SW480 (cell line): ENCODE measurements around the gene NTPCR.
"Not testable (repeated sequence)": the region's sequence is repeated elsewhere in the genome, so short reads cannot be mapped to it uniquely, and the experiment has no call there.

Experiments used
- DNase-seq: peaks from one replicate; pipeline ENCODE4 v3.0.0-alpha.2; 2016; ENCODE audit warnings: low spot score

NTPCR gene

GRCh38 chr1:232984577-232985425 lies 34.4 kb downstream of the NTPCR start:
- DNase-seq: no peak

DNA sequence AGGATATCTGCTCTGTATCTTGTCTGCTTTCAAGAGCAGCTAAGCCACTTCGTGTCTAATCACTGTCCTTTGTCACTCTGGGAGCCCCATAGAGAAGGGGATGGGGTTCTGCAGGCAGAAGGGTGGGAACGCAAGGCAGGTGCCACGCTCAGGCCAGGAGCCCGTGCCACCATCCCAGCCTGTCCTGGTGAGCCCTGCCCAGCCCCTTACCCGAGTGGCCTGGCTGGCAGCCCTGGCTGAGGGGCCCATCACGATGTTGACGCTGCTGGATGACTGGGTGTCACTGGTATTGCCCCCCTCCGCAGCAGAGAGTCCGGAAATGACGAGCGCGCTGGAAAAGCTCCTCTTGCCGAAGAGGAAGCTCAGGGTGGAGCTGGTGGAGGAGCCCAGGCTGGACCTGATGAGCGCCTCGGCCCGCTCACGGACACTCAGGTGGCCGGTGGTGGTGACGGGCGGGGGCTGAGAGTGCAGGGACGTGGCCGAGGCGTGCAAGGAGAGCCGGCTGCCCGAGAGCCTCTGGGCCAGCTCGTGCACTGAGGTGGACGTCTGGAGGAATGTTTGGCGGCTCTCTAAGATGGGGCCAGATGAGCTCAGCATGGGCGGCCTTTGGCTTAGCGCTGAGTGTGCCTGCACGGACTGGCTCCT lies 35.6 kb downstream of the NTPCR start:
- DNase-seq: no peak

GRCh38 chr1:232986527-232986922 lies 36.1 kb downstream of the NTPCR start:
- no peak for DNase-seq

DNA sequence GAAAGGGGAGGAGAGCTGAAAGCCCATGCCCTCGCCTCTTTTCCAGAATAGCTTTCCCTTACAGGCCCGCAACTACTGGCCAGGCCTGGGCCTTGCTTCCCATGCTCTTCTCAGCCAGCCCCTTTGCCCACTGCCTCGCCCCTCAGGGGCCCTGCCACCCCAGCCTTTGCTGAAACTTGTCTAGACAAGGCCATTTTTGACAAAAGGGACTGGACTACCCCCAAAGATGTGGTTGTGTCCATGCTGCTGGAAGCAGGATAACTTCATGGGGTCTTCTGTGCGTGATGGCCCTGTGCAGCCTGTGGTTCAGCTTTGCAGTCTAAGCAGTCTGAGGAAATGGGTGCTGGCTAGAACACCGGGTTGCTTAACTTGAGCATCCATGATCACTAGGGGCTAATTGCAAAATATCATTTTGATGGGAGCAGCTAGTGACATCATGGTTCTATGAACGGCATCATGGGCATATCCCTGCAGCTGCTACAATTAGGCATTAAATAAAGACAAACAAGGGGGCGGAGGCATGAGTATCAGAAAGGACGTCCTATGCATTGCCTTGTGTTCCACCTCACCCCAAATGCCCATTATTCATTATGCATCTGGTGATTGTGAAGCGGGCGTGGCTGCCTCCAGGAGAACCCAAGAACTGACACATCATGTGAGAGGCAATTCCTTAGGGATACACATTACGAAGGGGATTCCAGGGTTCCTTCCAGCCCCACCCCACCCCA lies 36.8 kb downstream of the NTPCR start:
- no peak for DNase-seq

DNA sequence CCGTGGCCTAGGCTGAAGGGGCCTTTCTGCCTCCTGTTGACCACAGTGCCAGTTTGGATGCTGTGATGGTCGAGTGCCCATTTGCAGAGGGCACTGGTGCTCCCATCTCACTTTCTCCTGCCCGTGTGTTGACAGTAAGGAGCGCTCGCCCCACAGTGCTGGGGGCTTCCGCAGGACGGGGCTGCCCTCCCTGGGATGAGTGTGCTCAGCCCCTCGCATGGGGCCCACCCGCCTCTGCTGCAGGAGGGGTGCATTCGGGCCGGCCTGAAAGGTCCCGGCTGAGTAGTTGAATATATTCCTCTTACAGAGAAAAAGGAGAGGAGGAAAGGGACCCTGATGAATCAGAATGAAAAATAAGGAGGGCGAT lies 37.3 kb downstream of the NTPCR start:
- no peak for DNase-seq

- peak; percentile 31 for DNase-seq
Observed at GRCh38 chr1:232988572-232989040, 38.2 kb downstream of the NTPCR start.

GRCh38 chr1:232990176-232991128 lies 40.0 kb downstream of the NTPCR start:
- no peak for DNase-seq

GRCh38 chr1:232991238-232991637 lies 40.8 kb downstream of the NTPCR start:
- DNase-seq: no peak

DNA sequence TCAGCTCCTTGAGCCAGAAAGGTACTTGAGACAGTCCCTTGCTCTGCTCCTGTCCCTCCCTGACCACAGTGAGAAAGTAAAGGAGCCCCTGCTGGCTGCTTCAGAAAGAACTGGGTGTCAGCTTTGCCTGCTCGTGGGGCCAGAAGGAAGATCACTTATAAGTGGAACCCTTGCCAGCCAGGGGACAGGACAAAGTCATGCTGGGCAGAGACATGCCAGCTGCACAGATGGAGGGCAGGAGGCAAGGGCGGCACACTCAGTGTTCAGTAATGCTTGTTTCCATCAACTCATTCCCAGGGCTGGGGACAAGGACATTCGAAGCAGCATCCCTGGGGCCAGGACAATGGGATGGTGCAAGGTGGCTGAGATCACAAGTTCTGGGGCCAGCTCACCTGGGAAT lies 41.8 kb downstream of the NTPCR start:
- no peak for DNase-seq

DNA sequence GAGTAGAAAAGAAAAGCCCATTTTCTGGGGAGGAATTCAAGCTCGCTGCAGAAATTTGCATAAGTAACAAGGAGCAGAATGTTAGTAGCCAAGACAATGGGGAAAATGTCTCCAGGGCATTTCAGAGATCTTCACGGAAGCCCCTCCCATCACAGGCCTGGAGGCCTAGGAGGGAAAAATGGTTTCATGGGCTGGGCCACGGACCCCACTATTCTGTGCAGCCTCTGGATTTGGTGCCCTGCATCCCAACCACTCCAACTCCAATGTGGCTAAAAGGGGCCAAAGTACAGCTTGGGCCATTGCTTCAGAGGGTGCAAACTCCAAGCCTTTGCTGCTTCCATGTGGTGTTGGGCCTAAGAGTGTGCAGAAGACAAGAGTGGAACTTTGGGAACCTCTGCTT lies 43.1 kb downstream of the NTPCR start:
- no peak for DNase-seq

DNA sequence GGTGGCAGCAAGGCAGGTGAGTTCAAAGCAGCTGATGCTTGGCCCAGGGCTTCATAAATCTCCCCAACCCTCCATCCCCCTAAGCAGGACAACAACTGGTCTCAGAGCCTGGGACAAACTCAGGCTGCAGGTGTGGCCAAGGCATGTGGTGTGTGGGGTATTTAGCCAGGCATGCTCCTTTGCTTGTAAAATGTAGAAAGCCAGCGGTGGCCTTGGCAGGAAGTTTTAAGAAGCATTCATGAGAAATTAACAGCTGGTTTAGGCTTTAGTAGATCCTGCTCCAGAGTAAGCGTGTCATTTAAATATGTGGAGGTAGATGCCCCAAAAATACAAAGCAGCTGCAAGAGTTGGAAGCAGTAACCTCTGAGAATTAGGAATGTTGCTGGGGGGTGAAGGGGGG lies 44.8 kb downstream of the NTPCR start:
- no peak for DNase-seq

DNA sequence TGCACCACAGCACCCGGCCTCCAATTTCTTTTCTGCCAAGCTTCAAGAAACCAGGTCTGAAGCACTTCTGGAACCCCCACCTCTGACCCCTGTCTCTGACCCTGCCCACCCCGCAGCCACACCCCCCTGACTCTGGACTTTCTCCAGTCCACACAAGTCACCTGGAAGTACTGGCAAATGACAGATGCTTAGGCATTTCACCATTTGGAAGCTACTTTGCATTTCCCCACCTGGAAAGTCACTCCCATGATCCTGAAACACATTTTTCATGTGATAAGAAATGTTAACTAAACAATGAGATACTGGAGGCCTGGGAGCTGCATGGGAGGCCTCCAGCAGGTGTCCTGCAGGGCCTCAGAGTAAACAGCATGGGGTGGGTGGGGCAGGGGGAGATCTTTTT lies 45.7 kb downstream of the NTPCR start:
- no peak for DNase-seq

GRCh38 chr1:232998138-232998537 lies 47.7 kb downstream of the NTPCR start:
- DNase-seq: no peak

DNA sequence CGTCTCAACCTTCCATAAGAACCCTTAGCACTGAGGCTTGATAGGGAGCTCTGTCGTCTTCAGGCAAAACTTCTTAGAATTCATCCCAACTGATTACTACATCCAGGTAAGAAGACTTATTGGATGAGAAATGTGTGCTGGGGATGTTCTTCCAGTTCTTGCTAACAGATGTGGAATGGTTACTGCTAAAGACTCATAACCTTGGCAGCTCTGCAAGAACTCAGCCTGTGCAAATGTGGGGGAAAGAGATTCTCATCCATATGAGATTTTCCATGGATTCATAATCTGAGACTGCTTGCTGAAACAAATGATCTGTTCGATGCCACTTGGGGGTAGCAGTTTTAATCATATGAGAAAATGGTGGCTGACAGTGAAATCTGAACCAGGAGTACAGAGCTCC lies 48.2 kb downstream of the NTPCR start:
- no peak for DNase-seq

DNA sequence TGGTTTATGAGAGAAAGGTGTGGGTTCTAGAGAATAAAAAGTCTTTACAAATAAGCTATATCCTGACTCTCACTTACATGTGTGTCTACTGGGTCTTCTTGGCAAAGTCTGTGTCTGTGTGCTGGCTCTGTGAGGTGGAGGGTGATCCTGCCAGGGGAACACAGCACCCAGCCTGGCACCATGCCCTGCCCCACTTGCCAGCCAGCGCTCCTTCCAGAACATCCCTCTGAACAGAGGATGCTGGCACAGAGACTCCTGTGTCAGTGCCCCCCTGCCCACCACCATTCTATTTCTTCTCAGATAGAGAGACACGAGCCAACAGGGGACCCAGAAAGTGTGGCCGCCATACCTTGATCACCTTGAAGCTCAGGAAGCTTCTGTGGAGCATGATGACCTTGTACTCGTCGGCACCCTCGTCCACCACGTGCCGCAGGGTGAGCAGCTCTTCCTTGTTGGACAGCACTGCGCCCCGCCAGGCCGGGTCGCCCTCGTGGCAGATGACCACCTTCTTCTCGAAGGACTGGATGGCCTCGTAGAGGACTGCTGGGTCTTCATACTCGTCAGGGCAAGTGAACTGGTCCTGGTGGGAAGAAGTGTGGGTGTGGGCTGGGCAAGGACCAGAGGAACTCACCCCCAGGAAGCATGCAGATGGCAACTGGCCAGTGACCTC lies 49.7 kb downstream of the NTPCR start:
- DNase-seq: no peak

DNA sequence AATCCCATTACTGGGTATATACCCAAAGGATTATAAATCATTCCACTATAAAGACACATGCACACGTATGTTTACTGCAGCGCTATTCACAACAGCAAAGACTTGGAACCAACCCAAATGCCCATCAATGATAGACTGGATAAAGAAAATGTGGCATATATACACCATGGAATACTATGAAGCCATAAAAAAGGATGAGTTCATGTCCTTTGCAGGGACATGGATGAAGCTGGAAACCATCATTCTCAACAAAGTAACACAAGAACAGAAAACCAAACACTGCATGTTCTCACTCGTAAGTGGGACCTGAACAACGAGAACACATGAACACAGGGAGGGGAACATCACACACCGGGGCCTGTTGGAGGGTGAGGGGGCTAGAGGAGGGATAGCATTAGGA lies 53.2 kb downstream of the NTPCR start:
- not testable (repeated sequence) for DNase-seq

DNA sequence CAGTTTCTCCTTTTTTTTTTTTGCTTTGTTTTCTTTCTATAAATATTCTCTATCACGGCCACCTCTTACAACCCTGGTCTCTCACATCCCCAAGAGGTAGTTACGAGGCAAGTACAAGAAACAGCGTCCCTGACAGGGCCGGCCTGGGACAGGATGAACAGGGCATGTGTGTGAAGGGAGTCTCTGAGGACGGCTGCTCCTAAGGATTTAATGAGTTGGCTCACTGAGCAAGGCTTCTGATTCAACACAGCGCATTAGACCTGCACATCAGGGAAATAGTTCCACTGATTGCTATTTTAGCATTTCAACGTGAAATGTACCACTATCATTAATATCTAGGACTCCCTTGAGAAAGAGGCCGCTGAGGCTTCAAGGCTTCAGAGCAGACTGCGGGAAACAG lies 54.0 kb downstream of the NTPCR start:
- DNase-seq: no peak

DNA sequence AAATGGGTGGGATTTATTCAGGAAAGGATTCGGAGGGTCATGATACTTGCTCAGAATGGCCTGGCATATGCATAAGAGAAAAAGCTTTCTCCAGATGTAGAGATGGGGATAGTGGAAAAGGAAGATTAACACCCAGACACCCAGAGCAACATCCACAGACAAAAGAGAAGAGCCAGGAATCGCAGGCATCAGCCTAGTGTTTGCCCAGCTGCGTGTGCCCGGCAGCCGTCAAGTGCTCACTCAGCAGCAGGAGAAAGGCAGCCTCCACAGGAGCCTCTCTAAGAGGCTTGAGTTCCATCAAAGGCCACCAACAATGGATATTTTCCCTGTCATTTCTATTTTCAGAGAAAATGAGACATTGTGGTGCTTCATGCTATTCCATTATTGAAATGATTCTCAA lies 54.7 kb downstream of the NTPCR start:
- no peak for DNase-seq

- no peak for DNase-seq
Observed at GRCh38 chr1:233005703-233006102, 55.3 kb downstream of the NTPCR start.

GRCh38 chr1:233006108-233006507 lies 55.7 kb downstream of the NTPCR start:
- DNase-seq: no peak

DNA sequence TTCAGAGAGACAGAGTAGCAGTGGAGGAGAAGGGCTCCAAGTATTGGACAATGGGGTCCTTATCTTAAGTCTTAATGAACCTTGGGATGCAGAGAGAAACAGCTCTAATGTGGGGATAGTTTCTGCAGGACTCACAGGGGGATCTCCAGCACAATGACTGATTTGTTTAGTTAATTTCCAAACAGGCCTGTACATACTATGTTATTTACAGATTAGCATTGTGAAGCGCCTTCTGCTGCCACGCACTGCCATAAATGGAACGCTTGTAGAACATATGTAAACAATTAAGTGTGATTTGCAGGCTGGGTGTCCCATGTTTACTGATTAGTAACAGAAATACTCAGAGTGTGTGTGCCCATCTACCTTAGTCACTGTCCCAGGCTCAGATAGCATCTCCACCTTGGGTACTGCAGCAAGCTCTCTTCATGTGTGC lies 56.1 kb downstream of the NTPCR start:
- DNase-seq: no peak
